DMS 273 treated with DMSO at 0.1 percent for 48 hours (cell line): ENCODE results near the gene REC114.
"Not testable (repeated sequence)": the region's sequence is repeated elsewhere in the genome, so short reads cannot be mapped to it uniquely, and the experiment has no call there.

Source experiments
- DNase-seq: peaks from one replicate; lab custom pipeline; 2025; lab: John Stamatoyannopoulos, UW

Gene REC114

DNA sequence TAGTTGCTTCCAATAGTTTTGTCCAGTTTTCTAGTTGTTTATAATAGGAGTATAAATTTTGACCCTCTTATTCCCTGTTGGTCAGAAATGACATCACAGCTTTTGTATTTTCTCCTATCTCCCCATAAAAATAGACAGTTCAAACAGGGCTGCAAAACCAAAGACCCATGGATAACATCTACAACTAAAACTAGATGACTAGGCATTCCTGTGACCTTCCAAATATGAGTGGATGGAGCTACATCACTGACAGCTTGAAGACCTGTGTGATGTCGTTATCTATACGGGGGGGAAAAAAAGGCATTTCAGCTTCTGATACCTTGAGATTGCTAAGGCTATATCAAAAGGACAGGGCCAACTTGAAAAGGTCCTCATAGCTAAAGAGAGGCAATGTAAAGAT lies 84.6 kb downstream of the REC114 start:
- no peak for DNase-seq

GRCh38 chr15:73530649-73531048 lies 87.7 kb downstream of the REC114 start:
- DNase-seq = no peak

GRCh38 chr15:73538123-73538522 lies 95.2 kb downstream of the REC114 start:
- DNase-seq = no peak

DNA sequence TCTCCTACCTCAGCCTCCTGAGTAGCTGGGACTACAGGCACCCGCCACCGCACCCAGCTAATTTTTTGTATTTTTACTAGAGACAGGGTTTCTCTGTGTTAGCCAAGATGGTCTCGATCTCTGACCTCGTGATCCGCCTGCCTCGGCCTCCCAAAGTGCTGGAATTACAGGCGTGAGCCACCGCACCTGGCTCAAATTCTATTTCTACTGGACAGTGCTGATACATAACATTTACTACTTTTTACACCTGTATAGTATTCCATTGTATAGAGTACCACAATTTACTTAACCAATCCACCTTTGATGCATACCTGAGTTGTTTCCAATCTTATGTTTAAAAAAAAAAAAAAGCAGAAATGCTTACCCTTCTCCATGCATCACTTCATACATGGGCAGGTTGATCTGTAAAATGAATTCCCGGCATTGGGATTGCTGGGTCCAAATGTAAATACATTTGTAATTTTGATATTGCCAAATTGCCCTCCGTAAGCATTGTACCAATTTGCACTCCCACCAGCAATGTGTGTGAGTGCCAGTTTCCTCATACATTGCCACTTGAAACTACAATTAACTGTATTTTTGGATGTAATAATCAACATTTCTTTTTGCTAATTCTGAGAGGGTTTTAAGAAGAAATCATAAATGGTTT lies 95.7 kb downstream of the REC114 start:
- no peak for DNase-seq

GRCh38 chr15:73539212-73540128 lies 96.5 kb downstream of the REC114 start:
- no peak for DNase-seq

- DNase-seq = no peak
These were observed 97.2 kb downstream of the REC114 start for GRCh38 chr15:73540161-73540560.

GRCh38 chr15:73541479-73541878 lies 98.5 kb downstream of the REC114 start:
- DNase-seq = no peak

- DNase-seq = not testable (repeated sequence)
These were observed 106.0 kb downstream of the REC114 start for GRCh38 chr15:73548925-73549324.

GRCh38 chr15:73550190-73550589 lies 107.2 kb downstream of the REC114 start:
- no peak for DNase-seq

DNA sequence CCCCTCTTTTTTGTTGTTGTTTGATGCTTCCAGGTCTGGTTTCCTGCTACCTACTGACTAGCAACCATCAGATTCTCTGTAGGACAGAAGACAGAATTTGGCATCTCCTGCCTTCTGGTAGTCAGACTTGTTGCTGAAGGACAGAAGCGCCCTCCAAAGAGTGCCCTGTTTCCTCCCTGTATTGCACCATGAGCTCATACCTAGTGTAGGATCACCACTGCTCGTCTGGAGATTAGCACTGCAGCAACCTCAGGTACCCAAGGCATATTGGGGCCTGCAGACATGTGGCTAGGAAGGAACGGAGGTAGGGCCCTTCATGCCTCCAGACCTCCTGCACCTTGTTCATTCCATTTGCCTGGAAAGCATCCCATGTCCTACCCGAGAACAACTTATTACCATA lies 112.1 kb downstream of the REC114 start:
- DNase-seq = no peak

DNA sequence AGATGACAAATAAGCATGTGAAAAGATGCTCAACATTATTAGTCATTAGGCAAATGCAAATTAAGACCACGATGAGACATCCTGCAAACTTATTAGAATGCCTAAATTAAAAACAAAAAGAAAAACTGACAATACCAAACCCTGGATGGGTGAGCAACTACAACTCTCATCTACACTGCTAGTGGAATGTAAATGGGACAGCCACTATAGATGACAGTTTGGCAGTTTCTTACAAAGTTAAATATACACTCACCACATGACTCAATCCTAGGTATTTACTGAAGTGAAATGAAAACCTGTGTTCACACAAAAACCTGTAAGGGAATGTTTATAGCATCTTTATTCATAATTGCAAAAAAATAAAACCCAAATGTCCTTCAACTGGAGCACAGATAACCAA lies 115.6 kb downstream of the REC114 start:
- no peak for DNase-seq

GRCh38 chr15:73560501-73561117 lies 117.6 kb downstream of the REC114 start:
- peak; percentile 6 for DNase-seq

GRCh38 chr15:73564255-73564654 lies 121.3 kb downstream of the REC114 start:
- DNase-seq = no peak

GRCh38 chr15:73567020-73567419 lies 124.1 kb downstream of the REC114 start:
- DNase-seq = no peak

GRCh38 chr15:73568564-73569280 lies 125.8 kb downstream of the REC114 start:
- DNase-seq = no peak

GRCh38 chr15:73569361-73569760 lies 126.4 kb downstream of the REC114 start:
- no peak for DNase-seq

DNA sequence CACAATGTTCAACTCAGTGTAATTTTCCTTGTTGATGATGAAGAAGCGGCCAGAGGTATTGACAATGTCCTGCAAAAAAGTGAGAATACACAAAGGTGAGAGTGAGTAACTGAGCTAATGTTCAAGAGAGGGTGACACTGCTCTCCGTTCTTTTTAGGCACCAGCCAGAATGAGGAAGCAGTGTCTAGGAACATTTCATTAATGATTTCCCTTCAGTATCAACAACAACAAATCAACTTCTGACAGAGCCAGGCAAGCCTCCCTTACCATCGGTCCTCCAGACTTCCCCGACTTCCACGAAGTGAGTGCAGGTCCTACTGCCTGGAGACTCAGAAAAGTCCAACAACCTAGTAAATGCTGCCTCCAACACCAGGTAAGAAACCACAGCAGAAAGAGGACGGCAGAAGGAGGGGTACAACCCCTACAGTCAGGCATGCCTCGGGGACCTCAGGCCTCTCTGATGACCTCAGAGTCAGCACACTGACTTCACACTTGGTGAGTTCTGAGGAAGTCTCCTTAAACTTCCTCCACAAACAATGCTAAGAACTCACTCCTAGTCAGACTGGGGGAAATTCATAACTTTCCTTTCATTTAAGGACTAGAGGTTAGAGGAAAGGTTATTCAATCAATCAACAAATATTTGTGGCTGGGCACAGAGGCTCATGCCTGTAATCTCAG lies 127.5 kb downstream of the REC114 start:
- no peak for DNase-seq

DNA sequence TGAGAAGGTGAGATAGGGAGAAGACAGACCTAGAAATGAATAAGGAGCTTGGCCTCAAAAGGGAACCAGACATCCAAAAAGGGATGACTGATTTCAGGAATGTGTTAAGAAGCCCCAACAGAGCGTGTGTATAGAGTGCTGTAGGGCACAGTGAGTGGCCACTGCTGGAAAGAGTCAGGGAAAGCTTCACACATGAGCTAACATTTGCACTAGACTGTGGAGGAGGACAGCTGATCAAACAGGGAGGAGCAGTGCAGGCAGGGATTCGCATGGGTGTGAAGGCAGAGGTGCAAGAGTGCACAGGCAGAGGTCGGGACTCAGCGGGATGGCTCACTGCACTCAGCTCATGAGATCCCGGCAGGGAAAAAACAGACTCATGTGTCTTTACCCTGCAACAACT lies 128.4 kb downstream of the REC114 start:
- no peak for DNase-seq

DNA sequence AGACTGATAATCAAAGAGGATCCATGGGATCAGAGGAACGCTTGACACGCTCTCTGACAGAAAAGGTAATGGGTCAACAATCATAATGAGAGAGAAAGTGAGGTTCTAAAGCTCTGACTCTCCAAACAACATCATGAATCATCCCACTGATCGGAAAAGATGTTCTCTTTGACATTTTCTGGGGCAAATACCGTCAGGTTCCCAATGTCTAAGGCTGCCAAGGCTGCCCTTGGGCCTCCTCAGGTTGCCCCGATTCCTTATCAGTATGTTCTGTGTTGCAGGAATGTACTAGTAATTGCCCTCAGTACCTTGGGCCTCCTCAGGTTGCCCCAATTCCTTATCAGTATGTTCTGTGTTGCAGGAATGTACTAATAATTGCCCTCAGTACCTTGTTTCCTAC lies 129.3 kb downstream of the REC114 start:
- DNase-seq = no peak

DNA sequence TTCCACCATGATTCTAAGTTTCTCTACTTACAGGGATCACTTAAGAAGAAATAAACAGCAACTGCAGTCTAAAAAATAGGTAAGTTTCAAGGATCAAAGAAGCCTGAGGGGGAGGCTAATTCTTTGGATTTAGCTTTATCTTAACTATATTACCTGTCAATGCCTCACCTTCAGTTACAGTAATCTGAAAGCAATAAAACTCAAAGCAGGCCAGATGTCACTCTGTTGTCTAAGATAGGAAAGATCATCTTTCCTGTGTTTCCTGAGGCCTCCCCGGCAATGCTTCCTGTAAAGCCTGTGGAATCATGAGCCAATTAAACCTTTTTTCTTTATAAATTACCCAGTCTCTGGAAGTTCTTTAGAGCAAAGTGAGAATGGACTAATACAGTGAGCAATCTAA lies 130.1 kb downstream of the REC114 start:
- no peak for DNase-seq

GRCh38 chr15:73573572-73573971 lies 130.6 kb downstream of the REC114 start:
- DNase-seq = no peak
